ENCODE data around the gene LDAH.

DNA sequence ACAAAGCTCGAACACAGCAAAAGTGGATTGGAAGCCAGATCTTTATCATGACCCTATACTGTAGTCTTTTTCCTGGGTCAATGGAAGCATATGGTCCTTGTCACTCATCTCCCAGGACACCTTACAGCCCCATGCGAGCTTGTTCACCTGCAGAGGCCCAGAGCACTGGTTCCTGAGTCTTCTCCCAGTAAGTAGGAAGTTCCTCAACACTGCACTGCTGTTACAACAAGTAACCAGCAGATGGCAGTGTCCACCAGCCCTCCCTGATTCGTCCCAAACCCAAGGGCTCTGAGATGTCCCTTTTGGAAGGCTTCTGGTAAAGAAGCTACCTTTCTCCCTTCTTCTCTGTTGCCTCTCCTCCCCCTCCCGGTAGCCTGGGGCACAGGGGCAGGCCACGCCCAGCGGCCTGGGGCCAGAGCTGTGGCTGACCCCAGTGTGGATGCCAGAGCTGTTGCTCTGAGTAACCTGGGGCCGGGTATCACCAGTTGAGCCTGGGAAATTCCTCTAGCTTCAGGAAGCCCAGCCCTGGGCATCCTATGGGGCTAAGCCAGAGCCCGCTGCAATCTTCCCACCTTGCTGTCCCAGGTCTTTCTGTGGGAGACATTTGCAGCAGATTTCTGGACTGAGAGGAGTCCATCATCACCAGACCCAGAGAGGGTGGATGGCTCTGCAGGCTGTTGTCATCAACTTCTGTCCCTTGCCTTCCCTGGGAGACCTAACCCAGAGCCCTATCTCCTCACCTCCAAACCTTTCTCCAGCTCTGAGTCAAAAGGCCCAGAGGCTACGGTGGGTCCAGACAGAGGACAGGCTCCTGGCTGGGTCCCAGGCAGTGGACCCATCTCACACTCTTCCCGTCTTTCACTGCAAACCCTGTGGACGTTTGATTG is 161.2 kb downstream of the LDAH start:
- TF ChIP-seq, protein P1, sequence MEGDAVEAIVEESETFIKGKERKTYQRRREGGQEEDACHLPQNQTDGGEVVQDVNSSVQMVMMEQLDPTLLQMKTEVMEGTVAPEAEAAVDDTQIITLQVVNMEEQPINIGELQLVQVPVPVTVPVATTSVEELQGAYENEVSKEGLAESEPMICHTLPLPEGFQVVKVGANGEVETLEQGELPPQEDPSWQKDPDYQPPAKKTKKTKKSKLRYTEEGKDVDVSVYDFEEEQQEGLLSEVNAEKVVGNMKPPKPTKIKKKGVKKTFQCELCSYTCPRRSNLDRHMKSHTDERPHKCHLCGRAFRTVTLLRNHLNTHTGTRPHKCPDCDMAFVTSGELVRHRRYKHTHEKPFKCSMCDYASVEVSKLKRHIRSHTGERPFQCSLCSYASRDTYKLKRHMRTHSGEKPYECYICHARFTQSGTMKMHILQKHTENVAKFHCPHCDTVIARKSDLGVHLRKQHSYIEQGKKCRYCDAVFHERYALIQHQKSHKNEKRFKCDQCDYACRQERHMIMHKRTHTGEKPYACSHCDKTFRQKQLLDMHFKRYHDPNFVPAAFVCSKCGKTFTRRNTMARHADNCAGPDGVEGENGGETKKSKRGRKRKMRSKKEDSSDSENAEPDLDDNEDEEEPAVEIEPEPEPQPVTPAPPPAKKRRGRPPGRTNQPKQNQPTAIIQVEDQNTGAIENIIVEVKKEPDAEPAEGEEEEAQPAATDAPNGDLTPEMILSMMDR (IDR thresholded peaks at IDR 0.05 in 2 of 3, conservative IDR thresholded peaks at IDR 0.05 in 1 of 3; ENCODE audit: control insufficient read depth in 2 of 3, extremely low read depth in 1 of 3, insufficient read depth in 1 of 3, low read depth in 3 of 3, low read length in 3 of 3), result peak; percentile 95 to 97 (median 97); a peak in 5 of 6 replicates
- TF ChIP-seq POLR2A (IDR thresholded peaks at IDR 0.05; ENCODE audit: low read depth, low read length) (no peak), HCFC1 (IDR thresholded peaks at IDR 0.05; ENCODE audit: low read length) (0 out of 2 replicates have a peak, but pooled peaks have one; percentile 19)

Measured in GM12878 (cell line).